Limb (tissue), 2 donors: ENCODE data around the gene TOB1.
A peak's percentile ranks its signal among the peaks of the same experiment; 100 is the strongest.

Experiments
- DNase-seq, 2 donors: peaks; one replicate each; pipeline ENCODE4 v3.0.0-alpha.2; 2016; ENCODE audit errors: extremely low spot score in 2 of 2

Gene TOB1, protein sequence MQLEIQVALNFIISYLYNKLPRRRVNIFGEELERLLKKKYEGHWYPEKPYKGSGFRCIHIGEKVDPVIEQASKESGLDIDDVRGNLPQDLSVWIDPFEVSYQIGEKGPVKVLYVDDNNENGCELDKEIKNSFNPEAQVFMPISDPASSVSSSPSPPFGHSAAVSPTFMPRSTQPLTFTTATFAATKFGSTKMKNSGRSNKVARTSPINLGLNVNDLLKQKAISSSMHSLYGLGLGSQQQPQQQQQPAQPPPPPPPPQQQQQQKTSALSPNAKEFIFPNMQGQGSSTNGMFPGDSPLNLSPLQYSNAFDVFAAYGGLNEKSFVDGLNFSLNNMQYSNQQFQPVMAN

GRCh38 chr17:50866261-50866949, at the start of gene TOB1:
Gene TOB1 (minus strand): TSS chr17:50866354. CDS start chr17:50864017, 2,337 bp downstream.
- peak; percentile 95 to 99 for DNase-seq

DNA sequence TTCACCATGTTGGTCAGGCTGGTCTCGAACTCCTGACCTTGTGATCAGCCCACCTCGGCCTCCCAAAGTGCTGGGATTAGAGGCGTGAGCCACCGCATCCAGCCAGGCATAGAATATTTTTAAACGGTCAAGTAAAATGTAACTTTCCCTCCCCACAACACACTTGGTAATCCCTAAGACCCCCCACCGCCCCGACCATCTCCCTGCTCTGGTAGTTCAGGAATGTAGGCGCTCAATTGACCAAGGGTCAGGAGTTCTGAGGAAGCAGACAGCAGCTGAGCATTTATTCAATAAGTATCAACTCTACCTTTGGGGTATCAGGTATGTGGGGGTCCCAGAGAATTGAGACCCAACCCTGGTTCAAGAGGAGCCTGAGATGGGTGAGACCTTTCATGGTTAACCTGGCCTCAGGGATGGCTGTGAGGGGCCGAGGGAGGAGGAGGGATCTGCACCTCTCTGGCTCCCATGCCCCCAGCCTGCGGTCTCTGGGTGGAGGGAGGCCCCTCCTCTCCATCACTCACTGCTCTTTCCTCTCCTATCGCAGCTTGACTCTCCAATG, 48.4 kb upstream of the TOB1 start:
- DNase-seq, result no peak

- no peak for DNase-seq
Measured at GRCh38 chr17:50913120-50913519, 47.0 kb upstream of the TOB1 start.

GRCh38 chr17:50911890-50912289, 45.7 kb upstream of the TOB1 start:
- no peak for DNase-seq

GRCh38 chr17:50911450-50911849, 45.3 kb upstream of the TOB1 start:
- no peak for DNase-seq

GRCh38 chr17:50909765-50910605, 43.8 kb upstream of the TOB1 start:
- DNase-seq, result no peak

DNA sequence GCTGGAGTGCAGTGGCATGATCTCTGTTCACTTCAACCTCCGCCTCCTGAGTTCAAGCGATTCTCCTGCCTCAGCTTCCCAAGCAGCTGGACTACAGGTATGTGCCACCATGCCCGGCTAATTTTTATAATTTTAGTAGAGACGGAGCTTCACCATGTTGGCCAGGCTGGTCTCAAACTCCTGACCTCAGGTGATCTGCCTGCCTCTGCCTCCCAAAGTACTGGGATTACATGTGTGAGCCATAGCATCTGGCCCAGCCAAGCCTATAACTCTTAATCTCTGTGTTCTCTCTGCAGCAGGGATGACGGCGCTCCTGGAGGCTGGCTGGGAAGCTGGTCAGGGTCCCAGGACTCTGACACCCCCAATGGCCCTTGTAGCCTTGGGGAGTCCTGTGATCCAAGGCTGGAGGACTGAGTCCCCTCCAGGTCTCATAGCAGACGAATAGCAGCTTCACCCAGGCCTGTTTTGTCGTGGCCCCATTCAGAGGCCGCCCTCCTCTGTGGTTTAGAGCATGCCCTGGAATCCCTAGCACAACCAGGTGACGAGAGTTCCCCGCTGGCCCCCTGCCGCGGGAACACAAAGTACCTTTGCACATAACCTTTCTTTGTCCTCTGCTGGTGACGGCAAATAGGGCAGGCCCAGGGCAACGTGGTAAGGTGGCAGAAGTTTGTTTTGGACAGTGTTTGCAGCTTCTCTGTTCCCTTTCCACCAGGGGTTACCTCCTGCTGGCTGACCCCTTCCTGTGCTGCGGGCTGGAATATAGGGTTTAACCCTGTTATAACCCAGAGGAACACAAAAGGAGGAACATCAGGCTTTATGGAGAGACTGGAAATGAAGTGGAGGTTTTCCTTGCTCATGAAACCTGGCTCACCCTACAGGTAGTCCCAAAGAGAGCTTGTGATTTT, 43.0 kb upstream of the TOB1 start:
- DNase-seq, result no peak

GRCh38 chr17:50908140-50908859, 42.1 kb upstream of the TOB1 start:
- DNase-seq, result no peak

- DNase-seq, result no peak
Measured at GRCh38 chr17:50906443-50906842, 40.3 kb upstream of the TOB1 start.

DNA sequence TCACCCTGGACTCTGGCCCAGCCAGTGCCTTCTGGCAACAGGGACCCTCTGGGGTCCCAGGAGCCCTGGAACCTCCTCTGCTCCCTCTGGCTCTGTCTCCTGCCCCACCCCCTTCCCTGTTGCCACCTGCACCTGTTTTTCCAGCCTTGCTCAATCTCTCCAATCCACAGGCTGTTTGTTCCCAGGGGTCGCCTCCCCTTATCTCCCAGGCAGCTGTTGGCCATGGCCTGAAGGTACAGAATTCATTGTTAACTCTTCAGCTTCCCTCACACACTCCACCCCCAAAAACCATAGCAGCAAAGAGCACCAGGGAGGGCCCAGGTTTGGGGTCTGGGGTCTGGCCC, 39.3 kb upstream of the TOB1 start:
- peak in 1 of 2 donors; percentile 44 for DNase-seq

DNA sequence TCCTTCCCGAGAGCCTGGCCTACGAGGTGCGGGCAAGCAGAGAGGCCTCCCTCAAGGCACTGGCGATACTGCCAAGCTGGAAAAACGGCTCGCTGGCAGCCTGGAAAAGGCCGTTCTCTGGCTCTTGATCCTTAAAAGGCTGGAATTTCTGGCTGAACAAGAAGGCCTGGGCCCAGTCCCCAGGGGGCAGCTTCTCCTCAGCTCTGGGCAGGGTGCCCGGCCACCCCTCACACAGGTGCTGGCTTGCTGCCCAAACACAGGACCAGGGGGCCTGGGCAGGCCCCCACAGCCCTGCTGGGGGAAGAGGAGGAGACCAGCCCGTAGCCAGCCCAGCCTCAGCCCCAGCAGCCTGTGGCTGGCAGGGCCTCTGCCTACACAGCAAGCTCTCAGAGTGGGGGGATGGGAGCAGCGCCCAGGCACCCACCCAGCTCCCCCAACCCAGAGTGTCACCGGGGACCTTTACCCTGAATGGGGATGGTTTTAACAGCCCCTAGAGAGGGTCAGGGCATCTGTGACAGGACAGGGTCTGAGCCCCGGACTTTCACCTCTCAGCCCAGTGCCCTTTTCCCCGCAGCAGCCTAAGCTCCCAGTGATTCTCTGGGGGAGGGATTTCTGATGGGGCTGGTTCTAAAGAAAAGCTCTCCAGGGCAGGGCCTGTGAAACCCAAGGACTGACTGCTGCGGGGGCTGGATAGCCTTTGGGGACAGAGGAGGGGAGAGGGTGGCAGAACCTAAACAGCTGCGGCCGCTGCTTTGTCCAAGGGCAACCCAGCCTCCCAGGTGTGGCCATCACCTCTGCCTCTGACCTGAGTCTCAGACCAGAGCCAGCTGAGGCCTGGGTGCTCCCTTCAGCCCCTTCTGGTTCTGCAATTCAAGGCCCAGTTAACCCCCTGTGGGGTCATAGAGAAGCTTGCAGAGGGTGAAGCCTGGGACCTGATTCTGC, 38.6 kb upstream of the TOB1 start:
- peak; percentile 57 to 85 for DNase-seq

- DNase-seq, result peak; percentile 51 to 56
Measured at GRCh38 chr17:50903604-50904517, 37.7 kb upstream of the TOB1 start.

GRCh38 chr17:50902372-50903353, 36.5 kb upstream of the TOB1 start:
- no peak for DNase-seq

DNA sequence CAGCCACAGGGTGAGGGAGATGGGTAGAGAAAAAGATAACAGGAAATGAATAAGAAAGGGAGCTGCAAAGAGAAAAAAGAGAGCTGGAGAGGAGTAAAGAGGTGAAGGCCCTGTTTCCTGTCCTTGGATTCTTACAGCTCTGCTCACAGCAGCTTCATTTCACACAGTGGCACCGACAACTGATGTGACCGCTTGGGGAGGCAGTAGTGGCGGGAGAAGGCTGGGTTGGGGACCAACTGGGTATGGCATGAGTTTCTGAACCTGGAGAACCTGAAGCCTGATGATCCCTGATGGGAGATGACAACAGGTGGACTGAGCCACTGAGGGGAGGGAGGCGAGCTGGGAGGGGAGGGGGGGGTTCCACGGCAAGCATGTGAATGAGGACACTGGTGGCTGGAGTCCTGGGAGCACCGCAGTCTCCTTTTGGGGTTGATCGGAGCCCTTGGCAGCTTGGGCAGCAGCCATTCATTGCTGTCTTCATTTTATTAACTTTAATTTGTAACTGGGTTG, 34.3 kb upstream of the TOB1 start:
- DNase-seq, result no peak

- DNase-seq, result no peak
Measured at GRCh38 chr17:50899559-50900319, 33.6 kb upstream of the TOB1 start.

DNA sequence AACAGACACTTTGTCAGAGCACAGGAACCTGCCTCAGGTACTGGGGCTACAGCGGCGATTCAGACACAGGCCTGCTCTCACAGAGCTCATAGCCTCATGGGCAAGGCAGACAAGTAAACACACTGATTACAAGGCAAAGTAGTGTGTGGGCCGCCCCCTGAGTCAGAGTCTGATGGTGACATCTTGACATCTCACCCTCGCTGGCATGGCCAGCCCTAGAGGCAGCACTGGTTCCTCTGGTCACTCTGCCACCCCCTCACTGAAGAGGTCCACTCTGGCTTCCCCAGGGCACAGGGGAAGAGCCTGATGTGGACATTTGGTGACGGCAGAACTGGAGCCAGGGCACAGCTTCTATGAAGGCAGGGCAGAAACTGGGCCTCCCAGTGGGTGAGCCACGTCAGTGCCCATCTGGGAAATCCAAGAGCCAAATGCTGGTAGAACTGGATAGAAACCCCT, 32.9 kb upstream of the TOB1 start:
- no peak for DNase-seq
